ENCODE measurements around the gene DOCK11.
A peak's percentile ranks its signal among the peaks of the same experiment; 100 is the strongest.
"Not testable (repeated sequence)": the region's sequence is repeated elsewhere in the genome, so short reads cannot be mapped to it uniquely, and the experiment has no call there.

The DOCK11 gene

GRCh38 chrX:118694638-118695037 is 199.0 kb downstream of the DOCK11 start:
- no peak for DNase-seq (ENCODE audit: low spot score)

GRCh38 chrX:118698516-118699170 is 203.0 kb downstream of the DOCK11 start:
- no peak for DNase-seq (ENCODE audit: low spot score)

- no peak for DNase-seq (ENCODE audit: low spot score)
Observed at GRCh38 chrX:118702741-118703140, 207.1 kb downstream of the DOCK11 start.

- DNase-seq (ENCODE audit: low spot score) = no peak
Observed at GRCh38 chrX:118706681-118707080, 211.1 kb downstream of the DOCK11 start.

- DNase-seq (ENCODE audit: low spot score) = no peak
Observed at GRCh38 chrX:118714521-118714920, 218.9 kb downstream of the DOCK11 start.

GRCh38 chrX:118715917-118716316 is 220.3 kb downstream of the DOCK11 start:
- DNase-seq (ENCODE audit: low spot score) = not testable (repeated sequence)

- DNase-seq (ENCODE audit: low spot score) = not testable (repeated sequence)
Observed at GRCh38 chrX:118716833-118717232, 221.2 kb downstream of the DOCK11 start.

GRCh38 chrX:118717678-118718391 is 222.2 kb downstream of the DOCK11 start:
- DNase-seq (ENCODE audit: low spot score) = peak; percentile 18

GRCh38 chrX:118718737-118719136 is 223.1 kb downstream of the DOCK11 start:
- peak; percentile 10 for DNase-seq (ENCODE audit: low spot score)

- no peak for DNase-seq (ENCODE audit: low spot score)
Observed at GRCh38 chrX:118720058-118720707, 224.6 kb downstream of the DOCK11 start.

- DNase-seq (ENCODE audit: low spot score) = no peak
Observed at GRCh38 chrX:118723376-118723775, 227.8 kb downstream of the DOCK11 start.

GRCh38 chrX:118724365-118724764 is 228.8 kb downstream of the DOCK11 start:
- DNase-seq (ENCODE audit: low spot score) = peak; percentile 14

GRCh38 chrX:118724775-118725174 is 229.2 kb downstream of the DOCK11 start:
- DNase-seq (ENCODE audit: low spot score) = no peak

GRCh38 chrX:118726396-118726795 is 230.8 kb downstream of the DOCK11 start:
- DNase-seq (ENCODE audit: low spot score) = no peak

- DNase-seq (ENCODE audit: low spot score) = no peak
Observed at GRCh38 chrX:118726887-118727685, 231.5 kb downstream of the DOCK11 start, which contains the start of gene IL13RA1. TSS of gene IL13RA1 (plus strand) at chrX:118727606. CDS start at chrX:118727639, 33 bp downstream.

GRCh38 chrX:118727686-118728339 is 232.2 kb downstream of the DOCK11 start:
- no peak for DNase-seq (ENCODE audit: low spot score)

- no peak for DNase-seq (ENCODE audit: low spot score)
Observed at GRCh38 chrX:118729042-118729652, 233.5 kb downstream of the DOCK11 start.

GRCh38 chrX:118730500-118731247 is 235.1 kb downstream of the DOCK11 start:
- no peak for DNase-seq (ENCODE audit: low spot score)

GRCh38 chrX:118732551-118732950 is 236.9 kb downstream of the DOCK11 start:
- DNase-seq (ENCODE audit: low spot score) = not testable (repeated sequence)

GRCh38 chrX:118734909-118735308 is 239.3 kb downstream of the DOCK11 start:
- DNase-seq (ENCODE audit: low spot score) = no peak

Measured in germinal center (tissue), 1 donor.